HG02981 (cell line): ENCODE results near the gene TMEM132A.

Source experiments
- ATAC-seq: cut with Tn5 transposase; IDR thresholded peaks from one replicate; pipeline ENCODE4 v1.9.1; 2021; ENCODE audit warnings: mild to moderate bottlenecking, moderate library complexity; ENCODE audit not compliant: unreplicated experiment

Gene TMEM132A

GRCh38 chr11:60985501-60985900, 61.2 kb downstream of the TMEM132A start:
- ATAC-seq, result no peak

GRCh38 chr11:60985991-60986915, 62.0 kb downstream of the TMEM132A start:
- no peak for ATAC-seq
